Esophagus muscularis mucosa (tissue), 4 donors: ENCODE measurements around the gene OBSCN. TPM values are rescaled to one million over a fixed set of nuclear protein-coding genes. Genes with fewer than 3 reads are reported as not detected.

Experiments
- DNase-seq: peaks from one replicate; pipeline ENCODE4 v3.0.0-alpha.2; 2017; ENCODE audit errors: extremely low spot score
- H3K27ac ChIP-seq, 4 donors: fragments of 200-600 bp; sonication (generic); replicated peaks in 1 of 4; 1 replicate in 3 of 4; 2 replicates in 1 of 4; pipeline ENCODE4 v1.5.1; 2016 to 2019; ENCODE audit warnings: mild to moderate bottlenecking in 1 of 4
- H3K27me3 ChIP-seq, 4 donors: fragments of 200-600 bp; sonication (generic); one replicate each; pipeline versions ENCODE4 v1.5.1 to v1.6.0; 2016 to 2019
- H3K36me3 ChIP-seq, 4 donors: fragments of 200-600 bp; sonication (generic); one replicate each; pipeline ENCODE4 v1.5.1; 2016 to 2019
- H3K4me1 ChIP-seq, 4 donors: fragments of 200-600 bp; sonication (generic); one replicate each; pipeline ENCODE4 v1.5.1; 2016 to 2019
- H3K4me3 ChIP-seq, 4 donors: fragments of 200-600 bp; sonication (generic); 1 replicate in 2 of 4; 2 replicates in 2 of 4; pipeline ENCODE4 v1.5.1; 2016 to 2019; ENCODE audit warnings: mild to moderate bottlenecking in 4 of 4, moderate library complexity in 1 of 4
- H3K9me3 ChIP-seq, 4 donors: fragments of 200-600 bp; sonication (generic); 1 replicate in 3 of 4; 2 replicates in 1 of 4; pipeline ENCODE4 v1.5.1; 2016 to 2019
- CTCF ChIP-seq, 3 experiments: fragments of 200-600 bp in 2 of 3; fragments of 450-650 bp in 1 of 3; sonication (generic) in 2 of 3; IDR thresholded peaks; one replicate each; pipeline ENCODE4 v1.5.1; 2017 to 2019; ENCODE audit warnings: antibody characterized with exemption in 3 of 3, mild to moderate bottlenecking in 2 of 3, moderate library complexity in 1 of 3
- EP300 ChIP-seq: sonication (generic); formaldehyde crosslinking; IDR thresholded peaks from one replicate; pipeline ENCODE4 v1.6.1; 2017; ENCODE audit warnings: antibody characterized with exemption
- POLR2A ChIP-seq: fragments of 450-650 bp; IDR thresholded peaks from one replicate; pipeline ENCODE4 v1.6.1; 2017; ENCODE audit warnings: antibody characterized with exemption, moderate library complexity, mild to moderate bottlenecking, low read depth
- POLR2AphosphoS5 ChIP-seq, 2 donors: sonication (generic); formaldehyde crosslinking; IDR thresholded peaks; one replicate each; pipeline ENCODE4 v1.6.1; 2017; ENCODE audit warnings: antibody characterized with exemption in 2 of 2
- WGBS: methylation state at CpG from one replicate; pipeline ENCODE4 v1.1.5; 2018; 5-methylcytosine and 5-hydroxymethylcytosine counted together
- intact Hi-C: fragments of 100-400 bp; cut with DNase I; formaldehyde crosslinking; loops from one replicate; pipeline ENCODE4 v1.15.1; 2023
- total RNA-seq, 4 donors: library from RNA; depleted of rRNA; stranded (reverse); fragments of >200 nt; gene quantifications; one replicate each; pipeline versions ENCODE4 v1.1.0 to v1.2.1, GENCODE V29; 2016

The OBSCN gene
- total RNA-seq, 4 donors from 2014 or later, result 12.6 to 31.4 (median 17.8) TPM

- DNase-seq, result no peak
- Histone ChIP-seq H3K4me1 (no peaks in the 10 kb centered on the region), H3K27ac (no peak overlapping the region), H3K36me3 (peaks cover 0 to 87% (median 37%) of the 10 kb centered on the region in 4 donors), H3K27me3 (no peaks in the 10 kb centered on the region), H3K4me3 (no peak overlapping the region), H3K9me3 (no peaks in the 10 kb centered on the region)
- 94% methylated on average over 14 of the region's 28 CpGs for WGBS
- TF ChIP-seq POLR2AphosphoS5 (IDR thresholded peaks at IDR 0.05) (no peak), CTCF (IDR thresholded peaks at IDR 0.05) (no peak), POLR2A (no peak), EP300 (no peak)
- intact Hi-C loops, result no loop called here
These were observed 78.9 kb downstream of the OBSCN start for GRCh38 chr1:228286505-228287417.

GRCh38 chr1:228287541-228288425, 79.9 kb downstream of the OBSCN start:
- H3K27ac ChIP-seq, result no peak overlapping the region
- peaks cover 0 to 76% (median 29%) of the 10 kb centered on the region in 4 donors for H3K36me3 ChIP-seq
- H3K4me1 ChIP-seq, result no peaks in the 10 kb centered on the region
- H3K27me3 ChIP-seq, result no peaks in the 10 kb centered on the region
- intact Hi-C loops, result no loop called here
- 95% methylated on average over 29 of the region's 32 CpGs for WGBS
- H3K9me3 ChIP-seq, result no peaks in the 10 kb centered on the region
- no peak for DNase-seq
- TF ChIP-seq POLR2AphosphoS5 (IDR thresholded peaks at IDR 0.05) (no peak), CTCF (IDR thresholded peaks at IDR 0.05) (no peak), POLR2A (no peak), EP300 (no peak)
- H3K4me3 ChIP-seq, result no peak overlapping the region

- Histone ChIP-seq H3K27me3 (no peaks in the 10 kb centered on the region), H3K36me3 (peaks cover 0 to 74% (median 26%) of the 10 kb centered on the region in 4 donors), H3K9me3 (no peaks in the 10 kb centered on the region), H3K4me3 (no peak overlapping the region), H3K4me1 (no peaks in the 10 kb centered on the region), H3K27ac (no peak overlapping the region)
- 77% methylated on average over 18 of the region's 18 CpGs for whole genome bisulfite sequencing
- intact Hi-C loops, result no loop called here
- no peak for DNase-seq
- no peak for TF ChIP-seq POLR2A
- TF ChIP-seq EP300, result no peak
- TF ChIP-seq CTCF (IDR thresholded peaks at IDR 0.05), result no peak
- no peak for TF ChIP-seq POLR2AphosphoS5 (IDR thresholded peaks at IDR 0.05)
These were observed 80.8 kb downstream of the OBSCN start for GRCh38 chr1:228288536-228289238.

GRCh38 chr1:228289239-228289849, 81.5 kb downstream of the OBSCN start:
- H3K9me3 ChIP-seq, result no peaks in the 10 kb centered on the region
- no peak overlapping the region for H3K27ac ChIP-seq
- WGBS, result no CpG with 5 or more reads among the region's 12 CpGs
- no peak for DNase-seq
- no peaks in the 10 kb centered on the region for H3K27me3 ChIP-seq
- no peaks in the 10 kb centered on the region for H3K4me1 ChIP-seq
- intact Hi-C loops, result no loop called here
- no peak for TF ChIP-seq POLR2AphosphoS5 (IDR thresholded peaks at IDR 0.05)
- TF ChIP-seq CTCF (IDR thresholded peaks at IDR 0.05), result no peak
- no peak for TF ChIP-seq EP300
- TF ChIP-seq POLR2A, result no peak
- no peak overlapping the region for H3K4me3 ChIP-seq
- peaks cover 0 to 74% (median 26%) of the 10 kb centered on the region in 4 donors for H3K36me3 ChIP-seq
